ENCODE data around the gene CDK13. TPM values are rescaled to one million over a fixed set of nuclear protein-coding genes. Genes with fewer than 3 reads are reported as not detected.

Gene CDK13
- total and polyA plus RNA-seq, 9 of the 15 experiments (the other 6 are each of a cell fraction or from before 2014, with no cell fraction given), result 9.8 to 46.1 (median 32.4) TPM

DNA sequence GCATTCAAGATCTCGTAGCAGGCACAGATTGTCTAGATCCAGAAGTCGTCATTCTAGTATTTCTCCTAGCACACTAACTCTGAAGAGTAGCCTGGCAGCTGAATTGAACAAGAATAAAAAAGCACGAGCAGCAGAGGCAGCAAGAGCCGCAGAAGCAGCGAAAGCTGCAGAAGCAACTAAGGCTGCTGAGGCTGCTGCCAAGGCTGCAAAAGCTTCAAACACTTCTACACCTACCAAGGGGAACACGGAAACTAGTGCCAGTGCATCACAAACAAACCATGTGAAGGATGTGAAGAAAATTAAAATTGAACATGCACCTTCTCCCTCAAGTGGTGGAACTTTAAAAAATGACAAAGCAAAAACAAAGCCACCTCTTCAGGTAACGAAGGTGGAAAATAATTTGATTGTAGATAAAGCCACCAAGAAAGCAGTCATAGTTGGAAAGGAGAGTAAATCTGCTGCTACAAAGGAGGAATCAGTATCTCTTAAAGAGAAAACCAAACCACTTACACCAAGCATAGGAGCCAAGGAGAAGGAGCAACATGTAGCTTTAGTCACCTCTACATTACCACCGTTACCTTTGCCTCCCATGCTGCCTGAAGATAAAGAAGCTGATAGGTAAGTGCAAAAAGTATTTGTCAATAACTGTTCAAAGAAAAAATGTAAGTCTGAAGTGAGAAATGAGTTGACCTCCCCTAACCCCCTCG is 37.7 kb downstream of the CDK13 start:
- Histone ChIP-seq H4K20me1 (replicated peaks; ENCODE audit: control insufficient read depth, insufficient read depth, low read length) (peaks cover 2% of the 10 kb centered on the region; the same call in 1 of the 2 replicates), H3K27me3 (ENCODE audit: control insufficient read depth in 2 of 2, insufficient read depth in 2 of 2, low read length in 2 of 2) (no peaks in the 10 kb centered on the region), H3K79me2 (ENCODE audit: control insufficient read depth, insufficient read depth, low read length) (peaks cover 68% of the 10 kb centered on the region), H2AFZ (ENCODE audit: low read depth, low read length) (no peak overlapping the region), H3K27ac (ENCODE audit: extremely low read depth, low read depth, low read length) (no peak overlapping the region), H3K4me1 (replicated peaks in 1 of 2; ENCODE audit: control insufficient read depth in 2 of 2, insufficient read depth in 2 of 2, low read length in 2 of 2) (no peaks in the 10 kb centered on the region; a peak in 2 of 5 replicates), H3K4me2 (ENCODE audit: insufficient read depth, low read length) (no peak overlapping the region), H3K9ac (ENCODE audit: insufficient read depth in 1 of 2, low read depth in 2 of 2, low read length in 2 of 2) (no peak overlapping the region), H3K9me1 (ENCODE audit: control insufficient read depth, insufficient read depth, low read length) (no peaks in the 10 kb centered on the region), H3K36me3 (ENCODE audit: control insufficient read depth, insufficient read depth, low read length) (peaks cover 25% of the 10 kb centered on the region), H3K4me3 (no peak overlapping the region), H3K9me3 (replicated peaks; ENCODE audit: control insufficient read depth, insufficient read depth, low read depth, low read length) (no peaks in the 10 kb centered on the region)
- in situ Hi-C loops (cut with MboI), result no loop called here
- no peak for FAIRE-seq
- WGBS (ENCODE audit: insufficient coverage, low coverage, missing lambda C conversion rate), result 90% methylated on average over 9 of the region's 9 CpGs
- DNase-seq (ENCODE audit: extremely low read depth in 1 of 4, low spot score in 3 of 4), result no peak
- TF ChIP-seq ETS1 (conservative IDR thresholded peaks at IDR 0.05; ENCODE audit: control insufficient read depth, low read depth, low read length), result no peak
- TF ChIP-seq DACH1 (IDR thresholded peaks at IDR 0.05; ENCODE audit: partially characterized antibody), result no peak
- TF ChIP-seq HNRNPH1 (optimal IDR thresholded peaks at IDR 0.05; ENCODE audit: low read depth, low read length), result no peak
- ATAC-seq, result no peak
- POLR2A ChIA-PET, result interaction anchor here (0.7 kb wide), 1 partner anchor 14 kb away, joined by 3 read pairs; no protein-coding TSS in a partner anchor
- intact Hi-C loops (cut with micrococcal nuclease), result no loop called here
- CTCF ChIA-PET (ENCODE audit: low intra/inter-chr PET ratio), result no interaction called here
- BruUV-seq (replicated peaks), result TSS peak; percentile 23
